SK-N-SH (cell line): Measurements from ENCODE around the gene RBBP8NL. TPM values are rescaled to one million over a fixed set of nuclear protein-coding genes. Genes with fewer than 3 reads are reported as not detected.

Source experiments
- CTCF ChIA-PET: fragments of 300-600, 350-600 bp; formaldehyde crosslinking; extraction: SDS; loops from one replicate; lab custom pipeline; 2021; lab: Yijun Ruan, JAX
- POLR2A ChIA-PET: fragments of 350-600 bp; sonication (Branson Sonifier 250); formaldehyde crosslinking; extraction: SDS; loops from one replicate; lab custom pipeline; 2020; ENCODE audit warnings: antibody characterized with exemption, inconsistent platforms; lab: Yijun Ruan, JAX
- DNase-seq: peaks from one replicate; pipeline ENCODE4 v3.0.0; 2012
- H2AFZ ChIP-seq: fragments of 200-600 bp; sonication (generic); 2 replicates; pipeline ENCODE4 v1.8.1; 2016; ENCODE audit warnings: antibody characterized with exemption, mild to moderate bottlenecking, low read depth
- H3F3A ChIP-seq: fragments of 200-600 bp; sonication (generic); replicated peaks from 2 replicates; pipeline ENCODE3; 2016; ENCODE audit warnings: antibody characterized with exemption, mild to moderate bottlenecking; ENCODE audit not compliant: insufficient read depth
- H3K27ac ChIP-seq, 2 experiments: fragments of 200-500 bp in 1 of 2; fragments of 200-600 bp in 1 of 2; sonication (Bioruptor generic) in 1 of 2; sonication (generic), shearing (Covaris generic) in 1 of 2; 2 replicates each; pipeline versions ENCODE4 v1.5.1 to v1.6.1; 2014 to 2016; ENCODE audit warnings: low read depth in 2 of 2, inconsistent platforms in 1 of 2, low read length in 1 of 2, mild to moderate bottlenecking in 1 of 2, mixed read lengths in 1 of 2
- H3K27me3 ChIP-seq: fragments of 200-600 bp; sonication (generic), shearing (Covaris generic); 2 replicates; pipeline ENCODE4 v1.6.1; 2016; ENCODE audit warnings: mixed run types; ENCODE audit not compliant: insufficient read depth
- H3K36me3 ChIP-seq, 2 experiments: fragments of 200-500 bp in 1 of 2; fragments of 200-600 bp in 1 of 2; sonication (Bioruptor generic) in 1 of 2; sonication (generic) in 1 of 2; replicated peaks in 1 of 2; 2 replicates each; pipeline versions ENCODE3 to v1.5.1; 2014 to 2016; ENCODE audit warnings: low read length in 1 of 2, mild to moderate bottlenecking in 1 of 2; ENCODE audit not compliant: insufficient read depth in 2 of 2, control insufficient read depth in 1 of 2
- H3K4me1 ChIP-seq, 2 experiments: fragments of 200-500 bp in 1 of 2; fragments of 200-600 bp in 1 of 2; sonication (Bioruptor generic) in 1 of 2; sonication (generic), shearing (Covaris generic) in 1 of 2; 2 replicates each; pipeline versions ENCODE4 v1.5.1 to v1.6.1; 2014 to 2016; ENCODE audit warnings: low read depth in 1 of 2, low read length in 1 of 2, mixed run types in 1 of 2; ENCODE audit not compliant: insufficient read depth in 2 of 2, control insufficient read depth in 1 of 2
- H3K4me2 ChIP-seq: fragments of 200-600 bp; sonication (generic), shearing (Covaris generic); 2 replicates; pipeline ENCODE4 v1.6.1; 2017; ENCODE audit warnings: mixed run types
- H3K4me3 ChIP-seq, 2 experiments: fragments of 200-500 bp in 1 of 2; fragments of 200-600 bp in 1 of 2; sonication (Bioruptor generic) in 1 of 2; sonication (generic), shearing (Covaris generic) in 1 of 2; 2 replicates each; pipeline versions ENCODE4 v1.5.1 to v1.8.1; 2014 to 2016; ENCODE audit warnings: low read depth in 2 of 2, inconsistent platforms in 1 of 2, low read length in 1 of 2, mild to moderate bottlenecking in 1 of 2, mixed read lengths in 1 of 2, moderate library complexity in 1 of 2
- H3K79me2 ChIP-seq: fragments of 200-600 bp; sonication (generic); 2 replicates; pipeline ENCODE4 v1.8.1; 2017; ENCODE audit warnings: mild to moderate bottlenecking; ENCODE audit not compliant: insufficient read depth
- H3K9ac ChIP-seq: fragments of 200-600 bp; sonication (generic); 2 replicates; pipeline ENCODE4 v1.6.1; 2017; ENCODE audit warnings: mixed run types
- H3K9me2 ChIP-seq: fragments of 200-600 bp; sonication (generic); 2 replicates; pipeline ENCODE4 v1.6.1; 2017; ENCODE audit warnings: mixed run types
- H3K9me3 ChIP-seq: fragments of 200-600 bp; sonication (generic); 2 replicates; pipeline ENCODE4 v1.6.1; 2017; ENCODE audit warnings: mixed run types, mild to moderate bottlenecking, moderate library complexity
- H4K20me1 ChIP-seq: fragments of 200-600 bp; sonication (generic); 2 replicates; pipeline ENCODE4 v1.6.1; 2017; ENCODE audit warnings: mild to moderate bottlenecking, mixed run types; ENCODE audit not compliant: insufficient read depth
- CTCF ChIP-seq: fragments of 200-600 bp; sonication (generic); IDR thresholded peaks from 2 replicates; pipeline ENCODE4 v1.6.1; 2017; ENCODE audit warnings: antibody characterized with exemption, mild to moderate bottlenecking, moderate library complexity
- ELF1 ChIP-seq: IDR thresholded peaks from 2 replicates; pipeline ENCODE4 v1.4.0; 2012
- EP300 ChIP-seq, 2 experiments: IDR thresholded peaks; 2 replicates each; pipeline versions ENCODE4 v1.4.0 to v1.6.1; 2012; ENCODE audit warnings: borderline replicate concordance in 1 of 2, low read depth in 1 of 2, low read length in 1 of 2
- EZH2phosphoT487 ChIP-seq: fragments of 200-600 bp; sonication (generic); IDR thresholded peaks from 2 replicates; pipeline ENCODE4 v1.6.1; 2017; ENCODE audit warnings: low read depth, mixed run types, mild to moderate bottlenecking, antibody characterized with exemption, moderate library complexity, borderline replicate concordance
- FOXM1 ChIP-seq: IDR thresholded peaks from 2 replicates; pipeline ENCODE4 v1.4.0; 2012; ENCODE audit warnings: low read depth, mild to moderate bottlenecking
- GABPA ChIP-seq: IDR thresholded peaks from 2 replicates; pipeline ENCODE4 v1.4.0; 2012; ENCODE audit warnings: low read depth, mild to moderate bottlenecking
- GATA2 ChIP-seq: sonication (generic); formaldehyde crosslinking; IDR thresholded peaks from 2 replicates; pipeline ENCODE4 v1.5.0; 2020; ENCODE audit warnings: mild to moderate bottlenecking, missing genetic modification reagents
- MEF2A ChIP-seq: IDR thresholded peaks from 2 replicates; pipeline ENCODE4 v1.4.0; 2012; ENCODE audit warnings: low read depth, borderline replicate concordance
- MXI1 ChIP-seq: IDR thresholded peaks from 2 replicates; pipeline ENCODE4 v1.6.1; 2012; ENCODE audit warnings: mild to moderate bottlenecking, low read depth, low read length, improper control_type of control experiment
- NFIC ChIP-seq: IDR thresholded peaks from 2 replicates; pipeline ENCODE4 v1.4.0; 2012; ENCODE audit warnings: borderline replicate concordance
- NRF1 ChIP-seq: IDR thresholded peaks from 2 replicates; pipeline ENCODE4 v1.6.1; 2012; ENCODE audit warnings: low read depth, mild to moderate bottlenecking, low read length
- RAD21 ChIP-seq: IDR thresholded peaks from 2 replicates; pipeline ENCODE4 v1.6.1; 2012; ENCODE audit warnings: mild to moderate bottlenecking, low read length
- RFX5 ChIP-seq: IDR thresholded peaks from 2 replicates; pipeline ENCODE4 v1.6.1; 2012; ENCODE audit warnings: mild to moderate bottlenecking, improper control_type of control experiment, low read length
- RXRA ChIP-seq: IDR thresholded peaks from 2 replicates; pipeline ENCODE4 v1.4.0; 2012; ENCODE audit warnings: low read depth, mild to moderate bottlenecking, borderline replicate concordance
- SMC3 ChIP-seq: IDR thresholded peaks from 2 replicates; pipeline ENCODE4 v1.6.1; 2012; ENCODE audit warnings: low read depth, low read length, improper control_type of control experiment
- TCF12 ChIP-seq: IDR thresholded peaks from 2 replicates; pipeline ENCODE4 v1.4.0; 2012
- USF1 ChIP-seq: IDR thresholded peaks from 2 replicates; pipeline ENCODE4 v1.4.0; 2012; ENCODE audit warnings: low read depth, borderline replicate concordance
- USF2 ChIP-seq: fragments of 150-350 bp; IDR thresholded peaks from 2 replicates; pipeline ENCODE4 v1.6.1; 2017; ENCODE audit warnings: antibody characterized with exemption, low read length, low read depth, borderline replicate concordance
- YY1 ChIP-seq: IDR thresholded peaks from 2 replicates; pipeline ENCODE4 v1.4.0; 2012; ENCODE audit warnings: low read depth, mild to moderate bottlenecking
- ZBTB33 ChIP-seq: IDR thresholded peaks from 2 replicates; pipeline ENCODE4 v1.4.0; 2012; ENCODE audit warnings: low read depth, borderline replicate concordance
- WGBS: methylation state at CpG from one replicate; pipeline ENCODE4 v1.1.6; 2017; ENCODE audit warnings: low lambda C conversion rate; 5-methylcytosine and 5-hydroxymethylcytosine counted together
- polyA plus RNA-seq, 3 experiments: library from polyadenylated mRNA; depleted of rRNA; stranded (reverse); fragments of >200 nt; gene quantifications; 2 replicates each; pipeline ENCODE4 v1.2.3, GENCODE V29; 2012

RBBP8NL gene
- polyA plus RNA-seq, 1 of the 3 experiments (the other 2 are of a cell fraction): not detected

- Histone ChIP-seq H3K27ac (no peak overlapping the region), H3K9ac (no peak overlapping the region), H3K4me2 (no peak overlapping the region), H2AFZ (no peak overlapping the region), H4K20me1 (no peaks in the 10 kb centered on the region), H3K79me2 (no peaks in the 10 kb centered on the region), H3K36me3 (no peaks in the 10 kb centered on the region), H3K4me1 (no peaks in the 10 kb centered on the region; a peak in 1 of 4 replicates), H3F3A (no peaks in the 10 kb centered on the region), H3K4me3 (no peak overlapping the region), H3K27me3 (peaks cover 3% of the 10 kb centered on the region; the same call in 1 of the 2 replicates), H3K9me2 (no peaks in the 10 kb centered on the region), H3K9me3 (no peaks in the 10 kb centered on the region)
- TF ChIP-seq TCF12: no peak
- no peak for TF ChIP-seq GABPA
- TF ChIP-seq SMC3: no peak
- no peak for TF ChIP-seq RXRA
- no peak for TF ChIP-seq RAD21
- no peak for TF ChIP-seq EP300 (IDR thresholded peaks at IDR 0.05; ENCODE audit: borderline replicate concordance in 1 of 2, low read depth in 1 of 2, low read length in 1 of 2)
- no peak for TF ChIP-seq NRF1
- no peak for TF ChIP-seq USF1
- TF ChIP-seq FOXM1: no peak
- no peak for TF ChIP-seq USF2
- POLR2A ChIA-PET: no interaction called here
- DNase-seq: no peak
- WGBS: 61% methylated on average over 9 of the region's 12 CpGs
- CTCF ChIA-PET: interaction anchor here (1.4 to 5.1 kb wide), 3 partner anchors 12 to 28 kb away, joined by 4 to 19 read pairs (median 5); no protein-coding TSS in a partner anchor
Observed at GRCh38 chr20:62437496-62437895, 10.2 kb upstream of the RBBP8NL start.

GRCh38 chr20:62436692-62437091 is 9.4 kb upstream of the RBBP8NL start:
- Histone ChIP-seq H4K20me1 (no peaks in the 10 kb centered on the region), H3F3A (no peaks in the 10 kb centered on the region)

More at GRCh38 chr20:62436692-62437091, 9.4 kb upstream of the RBBP8NL start:
- peaks cover 11% of the 10 kb centered on the region for H3K27me3 ChIP-seq
- no peaks in the 10 kb centered on the region; a peak in 1 of 4 replicates for H3K4me1 ChIP-seq
- no peak overlapping the region for H3K9ac ChIP-seq
- no peak overlapping the region for H3K27ac ChIP-seq
- no peaks in the 10 kb centered on the region for H3K79me2 ChIP-seq
- no peaks in the 10 kb centered on the region for H3K9me3 ChIP-seq
- no peak overlapping the region for H2AFZ ChIP-seq
- 49% methylated on average over 3 of the region's 3 CpGs for WGBS
- TF ChIP-seq ZBTB33 (no peak), CTCF (no peak), USF1 (no peak), EZH2phosphoT487 (no peak), RFX5 (no peak), USF2 (no peak), YY1 (no peak), FOXM1 (no peak), MXI1 (no peak), ELF1 (no peak), TCF12 (no peak), MEF2A (no peak), GATA2 (no peak), NFIC (no peak)
- H3K4me3 ChIP-seq: no peak overlapping the region
- H3K9me2 ChIP-seq: no peaks in the 10 kb centered on the region
- no peak overlapping the region for H3K4me2 ChIP-seq
- CTCF ChIA-PET: interaction anchor here (5.1 kb wide), 1 partner anchor 26 kb away, joined by 19 read pairs; no protein-coding TSS in a partner anchor
- POLR2A ChIA-PET: no interaction called here
- H3K36me3 ChIP-seq: no peaks in the 10 kb centered on the region
- DNase-seq: no peak
